Transverse colon (tissue), 4 donors: Measurements from ENCODE around the gene OGT.

Experiments used
- EP300 ChIP-seq: sonication (generic); formaldehyde crosslinking; IDR thresholded peaks from one replicate; pipeline ENCODE4 v1.6.1; 2017; ENCODE audit warnings: antibody characterized with exemption, low read depth
- POLR2AphosphoS5 ChIP-seq, 3 donors: sonication (generic); formaldehyde crosslinking; IDR thresholded peaks; one replicate each; pipeline ENCODE4 v1.6.1; 2016; ENCODE audit warnings: antibody characterized with exemption in 3 of 3
- TF ChIP-seq, protein P1 (sequence below), 5 experiments: fragments of 200-600 bp in 3 of 5; fragments of 450-650 bp in 2 of 5; sonication (generic) in 3 of 5; IDR thresholded peaks; 1 replicate in 2 of 5; 2 replicates in 3 of 5; pipeline ENCODE4 v1.5.1; 2016 to 2017; ENCODE audit warnings: antibody characterized with exemption in 5 of 5, inconsistent platforms in 3 of 5, mild to moderate bottlenecking in 2 of 5, moderate library complexity in 1 of 5

DNA sequence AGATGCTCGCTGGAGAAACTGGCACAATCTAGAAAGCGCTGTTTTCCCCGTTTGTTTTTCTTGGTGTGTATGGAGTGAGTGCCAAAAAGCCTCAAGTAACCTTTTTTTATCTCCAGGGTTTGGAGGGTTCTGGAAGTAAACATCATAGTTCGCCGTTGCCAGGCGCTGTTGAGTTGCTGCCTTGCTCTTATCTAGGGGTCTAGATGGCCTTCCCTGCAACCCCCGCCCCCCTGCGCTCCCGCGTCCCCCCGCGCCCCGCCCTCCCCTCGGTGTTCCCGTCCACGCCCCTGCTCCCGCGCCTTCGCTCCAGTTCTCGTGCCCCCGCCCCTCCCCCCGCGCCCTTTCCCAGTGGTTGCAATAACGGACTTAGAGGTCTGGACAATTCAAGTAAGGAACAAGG lies 44.8 kb downstream of the OGT start:
- TF ChIP-seq POLR2AphosphoS5 (IDR thresholded peaks at IDR 0.05): no peak
- TF ChIP-seq, protein P1, sequence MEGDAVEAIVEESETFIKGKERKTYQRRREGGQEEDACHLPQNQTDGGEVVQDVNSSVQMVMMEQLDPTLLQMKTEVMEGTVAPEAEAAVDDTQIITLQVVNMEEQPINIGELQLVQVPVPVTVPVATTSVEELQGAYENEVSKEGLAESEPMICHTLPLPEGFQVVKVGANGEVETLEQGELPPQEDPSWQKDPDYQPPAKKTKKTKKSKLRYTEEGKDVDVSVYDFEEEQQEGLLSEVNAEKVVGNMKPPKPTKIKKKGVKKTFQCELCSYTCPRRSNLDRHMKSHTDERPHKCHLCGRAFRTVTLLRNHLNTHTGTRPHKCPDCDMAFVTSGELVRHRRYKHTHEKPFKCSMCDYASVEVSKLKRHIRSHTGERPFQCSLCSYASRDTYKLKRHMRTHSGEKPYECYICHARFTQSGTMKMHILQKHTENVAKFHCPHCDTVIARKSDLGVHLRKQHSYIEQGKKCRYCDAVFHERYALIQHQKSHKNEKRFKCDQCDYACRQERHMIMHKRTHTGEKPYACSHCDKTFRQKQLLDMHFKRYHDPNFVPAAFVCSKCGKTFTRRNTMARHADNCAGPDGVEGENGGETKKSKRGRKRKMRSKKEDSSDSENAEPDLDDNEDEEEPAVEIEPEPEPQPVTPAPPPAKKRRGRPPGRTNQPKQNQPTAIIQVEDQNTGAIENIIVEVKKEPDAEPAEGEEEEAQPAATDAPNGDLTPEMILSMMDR (IDR thresholded peaks at IDR 0.05): no peak
- no peak for TF ChIP-seq EP300
